Umbilical cord (tissue), 2 donors: ENCODE results near the gene SSH3. TPM values are rescaled to one million over a fixed set of nuclear protein-coding genes. Genes with fewer than 3 reads are reported as not detected.

ENCODE experiments used
- DNase-seq: peaks from one replicate; pipeline ENCODE4 v3.0.0-alpha.2; 2015; ENCODE audit warnings: low spot score
- total RNA-seq: library from RNA; depleted of rRNA; stranded (reverse); fragments of >200 nt; gene quantifications from one replicate; pipeline ENCODE4 v1.2.3, GENCODE V29; 2014; ENCODE audit warnings: low replicate concordance; ENCODE audit not compliant: insufficient read depth

Gene SSH3
- total RNA-seq, 1 donor from 2014 or later = 7.5 TPM

- no peak for DNase-seq
These were observed 23.0 kb upstream of the SSH3 start for GRCh38 chr11:67280341-67280787.

DNA sequence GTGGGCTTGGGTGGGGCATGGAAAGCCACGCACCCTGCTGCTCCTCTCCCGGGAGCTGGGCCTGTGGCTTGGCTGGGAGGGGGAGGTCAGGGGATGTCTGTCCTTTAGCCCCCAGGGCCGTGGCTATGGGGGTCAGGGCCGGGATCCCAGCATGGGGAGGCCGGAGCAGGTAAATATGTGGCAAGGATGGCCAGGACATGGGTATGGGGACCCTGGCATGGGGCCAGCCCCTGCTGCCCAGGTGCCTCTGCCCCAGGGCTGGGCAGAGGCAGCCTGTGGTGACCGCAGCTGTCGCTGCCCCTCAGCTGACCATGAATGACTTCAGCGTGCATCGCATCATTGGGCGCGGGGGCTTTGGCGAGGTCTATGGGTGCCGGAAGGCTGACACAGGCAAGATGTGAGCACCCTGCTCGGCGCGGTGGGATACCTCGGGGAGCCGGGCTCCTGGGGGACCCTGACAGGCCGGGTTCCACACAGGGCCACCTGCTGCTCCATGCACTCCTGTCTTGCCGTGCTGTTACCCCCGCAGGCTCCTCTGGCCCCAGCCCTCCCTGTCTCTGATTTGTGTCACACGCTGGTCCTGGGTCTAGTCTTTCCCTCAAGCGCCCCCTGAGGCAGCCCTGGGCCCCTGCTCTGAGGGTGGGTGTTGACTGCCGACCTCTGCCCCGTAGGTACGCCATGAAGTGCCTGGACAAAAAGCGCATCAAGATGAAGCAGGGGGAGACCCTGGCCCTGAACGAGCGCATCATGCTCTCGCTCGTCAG is 22.4 kb upstream of the SSH3 start:
- DNase-seq = no peak

GRCh38 chr11:67281552-67282150 is 21.7 kb upstream of the SSH3 start:
- DNase-seq = no peak

- no peak for DNase-seq
These were observed 21.0 kb upstream of the SSH3 start for GRCh38 chr11:67282155-67282875.

GRCh38 chr11:67282876-67283371 is 20.4 kb upstream of the SSH3 start:
- DNase-seq = no peak

- DNase-seq = no peak
These were observed 19.8 kb upstream of the SSH3 start for GRCh38 chr11:67283481-67283963.

- DNase-seq = no peak
These were observed 18.4 kb upstream of the SSH3 start for GRCh38 chr11:67284811-67285540.

GRCh38 chr11:67285541-67286498 is 17.5 kb upstream of the SSH3 start:
- DNase-seq = no peak

DNA sequence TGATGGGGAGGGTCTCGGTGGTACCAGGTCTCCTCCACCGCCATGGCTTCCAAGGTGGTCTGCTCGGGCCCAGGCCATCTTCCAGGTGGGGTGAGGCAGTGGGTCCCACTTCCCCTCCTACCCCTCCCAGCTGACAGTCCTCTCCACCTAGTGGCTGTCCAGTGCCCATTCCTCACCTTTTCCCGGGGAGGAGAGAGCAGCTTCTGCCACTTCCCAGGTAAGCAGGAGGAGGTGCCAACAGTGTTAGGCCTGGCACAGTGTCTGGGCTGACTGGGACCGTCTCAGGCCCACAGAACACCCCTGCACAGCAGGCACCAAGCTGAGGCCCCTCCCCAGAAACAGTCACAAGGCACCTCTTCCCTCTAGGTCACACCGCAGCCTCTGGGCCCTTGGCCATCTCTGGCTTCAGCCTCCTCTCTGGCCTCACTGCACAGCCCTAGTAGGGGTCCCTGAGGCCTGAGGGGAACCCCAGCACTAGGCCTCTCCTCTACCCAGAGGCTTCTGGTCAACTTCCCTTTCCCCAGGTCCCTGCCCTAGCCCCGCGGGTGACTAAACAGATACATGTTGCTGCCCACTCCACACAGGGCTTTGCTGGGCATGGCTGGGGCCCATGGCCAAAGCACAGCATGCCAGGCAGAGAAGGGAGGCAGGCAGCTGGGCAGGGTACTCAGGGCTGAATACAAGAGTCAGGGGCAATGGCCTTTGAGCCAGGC is 16.6 kb upstream of the SSH3 start:
- no peak for DNase-seq

DNA sequence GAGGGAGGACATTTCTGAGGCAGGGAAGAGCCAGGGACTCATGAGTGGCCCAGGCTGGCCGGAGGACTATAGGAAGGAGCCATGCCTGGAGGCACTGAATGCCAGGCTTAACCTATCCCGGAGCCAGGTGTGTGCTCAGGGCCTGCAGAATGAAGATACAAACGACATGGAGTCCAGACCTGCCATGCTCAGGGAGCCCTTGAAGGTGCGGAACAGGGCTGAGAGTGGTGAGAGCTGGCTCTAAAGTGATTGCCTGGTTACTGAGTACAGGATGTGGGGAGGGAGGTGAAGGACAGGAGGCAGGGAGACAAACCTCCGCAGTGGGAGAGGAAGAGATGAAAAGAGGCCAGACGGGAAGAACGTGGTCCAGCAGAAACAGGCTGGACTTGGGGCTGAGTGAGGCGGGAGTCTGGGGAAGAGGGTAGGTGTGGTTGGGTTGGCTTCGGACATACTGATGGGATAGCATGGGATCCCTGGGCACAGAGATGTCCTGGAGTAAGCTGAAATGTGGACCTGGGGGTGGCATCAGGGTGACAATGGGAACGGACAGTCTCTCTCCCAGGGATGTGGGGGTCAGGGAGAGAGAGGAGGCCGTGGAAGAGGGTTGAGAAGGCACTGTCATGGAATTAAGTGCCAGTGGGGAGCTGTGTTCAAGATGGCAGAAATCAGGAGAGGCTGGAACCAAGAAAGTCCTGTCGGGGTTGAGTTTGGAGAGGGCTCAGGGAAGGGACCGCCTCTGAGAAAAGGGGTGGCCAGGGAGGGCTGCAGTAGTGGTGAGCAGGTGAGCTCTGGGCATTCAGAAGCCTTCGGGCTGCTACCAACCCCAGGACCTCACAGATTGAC is 15.8 kb upstream of the SSH3 start:
- DNase-seq = no peak

DNA sequence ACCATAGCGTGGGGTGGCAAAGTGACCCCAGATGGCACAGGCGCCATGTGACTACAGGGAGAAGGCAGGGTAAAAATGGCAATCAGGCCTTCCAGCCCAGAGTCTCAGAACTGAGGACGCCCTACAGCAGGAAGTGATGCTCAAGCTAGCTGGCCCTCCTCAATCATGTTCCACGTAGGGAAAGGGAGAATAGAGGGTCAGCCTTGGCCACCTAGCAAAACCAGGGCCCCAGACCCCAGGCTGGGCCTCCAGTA is 15.2 kb upstream of the SSH3 start:
- no peak for DNase-seq

DNA sequence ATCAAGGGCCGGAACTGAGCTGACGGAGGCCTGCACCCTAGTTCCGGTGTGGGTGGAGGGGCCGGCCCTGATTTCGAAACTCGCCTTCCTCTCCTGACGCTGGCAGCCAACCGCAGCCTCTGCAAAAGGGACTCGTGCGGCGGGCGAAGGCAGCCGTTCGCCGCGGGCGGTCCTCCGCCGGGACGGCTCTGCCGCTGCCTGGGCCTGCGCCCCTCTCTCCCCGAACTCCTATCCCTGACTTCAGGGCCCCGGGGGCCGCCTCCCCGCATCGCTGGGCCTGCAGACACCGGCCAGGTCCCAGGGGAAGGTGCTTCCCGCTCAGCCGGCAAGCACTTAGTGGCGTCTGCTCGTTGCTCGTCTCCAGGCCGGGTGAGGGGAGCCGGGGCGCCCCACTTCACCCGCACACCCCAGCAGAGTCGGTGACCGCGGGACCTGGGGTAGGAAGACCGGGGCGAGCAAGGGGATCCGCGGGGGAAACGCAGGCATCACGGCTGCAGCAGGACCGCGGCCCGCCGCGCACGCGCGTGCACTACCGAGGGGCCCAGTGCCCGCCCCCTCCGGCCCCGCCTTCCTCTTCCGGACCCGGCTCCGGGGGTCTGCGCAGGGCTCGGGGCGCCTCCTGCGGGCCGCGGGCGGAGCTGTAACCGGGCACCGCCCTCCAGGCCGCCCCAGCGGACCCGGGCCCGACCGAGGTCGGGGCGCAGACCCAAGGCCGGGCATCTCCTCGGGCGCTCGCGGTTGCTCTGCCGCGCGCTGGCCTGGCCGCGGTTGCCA is 14.7 kb upstream of the SSH3 start:
- DNase-seq = peak; percentile 93

DNA sequence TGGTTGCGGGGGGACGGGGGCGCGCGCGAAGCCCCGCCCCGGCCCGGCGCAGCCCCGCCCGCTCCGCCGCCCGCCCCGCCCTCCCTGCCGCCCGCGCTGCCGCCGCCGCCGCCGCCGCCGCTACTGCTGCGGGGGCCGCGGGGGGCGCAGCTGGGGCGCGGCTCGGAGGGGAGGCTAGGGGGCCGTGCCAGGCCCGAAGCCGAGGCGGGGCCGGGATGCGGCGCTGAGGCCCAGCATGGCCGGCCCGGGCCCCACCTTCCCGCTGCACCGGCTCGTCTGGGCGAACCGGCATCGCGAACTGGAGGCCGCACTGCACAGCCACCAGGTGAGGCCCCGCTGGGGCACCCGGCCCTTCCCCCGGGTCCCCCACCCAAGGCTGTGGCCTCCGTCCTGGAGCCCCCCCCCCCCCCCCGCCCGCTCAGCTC is 14.1 kb upstream of the SSH3 start, which contains the start of gene ANKRD13D:
Gene ANKRD13D (plus strand): TSS at position 78 of the 425 bp plus-strand sequence. CDS start 158 bp downstream, at position 236.
- DNase-seq = no peak

GRCh38 chr11:67289651-67290479 is 13.5 kb upstream of the SSH3 start:
- no peak for DNase-seq

GRCh38 chr11:67290801-67291200 is 12.5 kb upstream of the SSH3 start:
- DNase-seq = peak; percentile 95

- DNase-seq = no peak
These were observed 11.6 kb upstream of the SSH3 start for GRCh38 chr11:67291481-67292381.
